ENCODE measurements around the gene CDK14.

Gene CDK14

GRCh38 chr7:90621747-90622140, 25.6 kb downstream of the CDK14 start:
- no peaks in the 10 kb centered on the region for H3K79me2 ChIP-seq (ENCODE audit: low read length)
- no peak overlapping the region for H3K9ac ChIP-seq (ENCODE audit: low read length)
- H3K9me3 ChIP-seq (ENCODE audit: insufficient read depth, low read length): no peaks in the 10 kb centered on the region
- H3K4me3 ChIP-seq (ENCODE audit: low read length): no peak overlapping the region
- no peaks in the 10 kb centered on the region for H3K36me3 ChIP-seq (replicated peaks; ENCODE audit: low read depth, low read length)
- TF ChIP-seq EZH2phosphoT487 (IDR thresholded peaks at IDR 0.05; ENCODE audit: low read depth): no peak
- TF ChIP-seq CTCF (IDR thresholded peaks at IDR 0.05; ENCODE audit: low read depth, low read length): no peak
- no peak overlapping the region for H3K4me2 ChIP-seq (ENCODE audit: low read length)
- H3K27ac ChIP-seq (ENCODE audit: low read length): no peak overlapping the region
- H2AFZ ChIP-seq (ENCODE audit: low read depth, low read length): no peak overlapping the region
- H4K20me1 ChIP-seq (ENCODE audit: insufficient read depth, low read length): no peaks in the 10 kb centered on the region
- H3K4me1 ChIP-seq (ENCODE audit: low read length): peaks cover 12% of the 10 kb centered on the region
- H3K27me3 ChIP-seq (ENCODE audit: low read depth, low read length): no peaks in the 10 kb centered on the region

- H3K27ac ChIP-seq (ENCODE audit: low read length): no peak overlapping the region
Observed at GRCh38 chr7:90622670-90623069, 26.5 kb downstream of the CDK14 start.

GRCh38 chr7:90624225-90624911, 28.2 kb downstream of the CDK14 start:
- Histone ChIP-seq H3K27me3 (ENCODE audit: low read depth, low read length) (no peaks in the 10 kb centered on the region), H3K79me2 (ENCODE audit: low read length) (no peaks in the 10 kb centered on the region), H3K9me3 (ENCODE audit: insufficient read depth, low read length) (no peaks in the 10 kb centered on the region), H3K4me2 (ENCODE audit: low read length) (no peak overlapping the region), H2AFZ (ENCODE audit: low read depth, low read length) (no peak overlapping the region), H3K4me1 (ENCODE audit: low read length) (peaks cover 12% of the 10 kb centered on the region), H3K27ac (ENCODE audit: low read length) (no peak overlapping the region), H3K4me3 (ENCODE audit: low read length) (no peak overlapping the region), H4K20me1 (ENCODE audit: insufficient read depth, low read length) (no peaks in the 10 kb centered on the region), H3K36me3 (replicated peaks; ENCODE audit: low read depth, low read length) (no peaks in the 10 kb centered on the region), H3K9ac (ENCODE audit: low read length) (no peak overlapping the region)
- no peak for TF ChIP-seq CTCF (IDR thresholded peaks at IDR 0.05; ENCODE audit: low read depth, low read length)
- no peak for TF ChIP-seq EZH2phosphoT487 (IDR thresholded peaks at IDR 0.05; ENCODE audit: low read depth)

More at GRCh38 chr7:90622670-90623069, 26.5 kb downstream of the CDK14 start:
- Histone ChIP-seq H3K9ac (ENCODE audit: low read length) (no peak overlapping the region), H2AFZ (ENCODE audit: low read depth, low read length) (no peak overlapping the region), H3K27me3 (ENCODE audit: low read depth, low read length) (no peaks in the 10 kb centered on the region), H3K36me3 (replicated peaks; ENCODE audit: low read depth, low read length) (no peaks in the 10 kb centered on the region), H3K4me2 (ENCODE audit: low read length) (no peak overlapping the region), H3K79me2 (ENCODE audit: low read length) (no peaks in the 10 kb centered on the region), H3K4me1 (ENCODE audit: low read length) (peaks cover 12% of the 10 kb centered on the region), H4K20me1 (ENCODE audit: insufficient read depth, low read length) (no peaks in the 10 kb centered on the region), H3K9me3 (ENCODE audit: insufficient read depth, low read length) (no peaks in the 10 kb centered on the region), H3K4me3 (ENCODE audit: low read length) (no peak overlapping the region)
- TF ChIP-seq EZH2phosphoT487 (IDR thresholded peaks at IDR 0.05; ENCODE audit: low read depth): no peak
- no peak for TF ChIP-seq CTCF (IDR thresholded peaks at IDR 0.05; ENCODE audit: low read depth, low read length)

GRCh38 chr7:90625051-90625450, 28.9 kb downstream of the CDK14 start:
- no peak overlapping the region for H3K27ac ChIP-seq (ENCODE audit: low read length)
- H3K36me3 ChIP-seq (replicated peaks; ENCODE audit: low read depth, low read length): no peaks in the 10 kb centered on the region
- H3K4me1 ChIP-seq (ENCODE audit: low read length): peaks cover 12% of the 10 kb centered on the region
- H3K79me2 ChIP-seq (ENCODE audit: low read length): no peaks in the 10 kb centered on the region
- H3K9me3 ChIP-seq (ENCODE audit: insufficient read depth, low read length): no peaks in the 10 kb centered on the region
- no peaks in the 10 kb centered on the region for H3K27me3 ChIP-seq (ENCODE audit: low read depth, low read length)
- no peak overlapping the region for H3K9ac ChIP-seq (ENCODE audit: low read length)
- TF ChIP-seq EZH2phosphoT487 (IDR thresholded peaks at IDR 0.05; ENCODE audit: low read depth) (no peak), CTCF (IDR thresholded peaks at IDR 0.05; ENCODE audit: low read depth, low read length) (no peak)
- H4K20me1 ChIP-seq (ENCODE audit: insufficient read depth, low read length): no peaks in the 10 kb centered on the region
- no peak overlapping the region for H3K4me2 ChIP-seq (ENCODE audit: low read length)
- no peak overlapping the region for H2AFZ ChIP-seq (ENCODE audit: low read depth, low read length)
- H3K4me3 ChIP-seq (ENCODE audit: low read length): no peak overlapping the region

Measured in OCI-LY3 (cell line).